K562 (cell line): ENCODE results near the gene NTPCR. TPM values are rescaled to one million over a fixed set of nuclear protein-coding genes. Genes with fewer than 3 reads are reported as not detected.
A peak's percentile ranks its signal among the peaks of the same experiment; 100 is the strongest.

ENCODE experiments used
- CCAR2 ChIP-seq: fragments of 200-400 bp; formaldehyde crosslinking; IDR thresholded peaks from 2 replicates; pipeline ENCODE4 v1.6.1; 2017; ENCODE audit warnings: mild to moderate bottlenecking, low read depth, low read length
- FOXA3 ChIP-seq, 2 experiments: fragments of 450-650 bp in 1 of 2; sonication (generic) in 1 of 2; formaldehyde crosslinking; IDR thresholded peaks in 1 of 2; conservative IDR thresholded peaks in 1 of 2; 2 replicates each; pipeline versions ENCODE4 v1.4.0 to v1.8.0; 2020 to 2022; ENCODE audit warnings: mild to moderate bottlenecking in 2 of 2, missing genetic modification reagents in 1 of 2
- MYNN ChIP-seq, 2 experiments: sonication (generic); formaldehyde crosslinking in 1 of 2; IDR thresholded peaks; 2 replicates each; pipeline versions ENCODE4 v1.5.0 to v1.6.1; 2016 to 2020; ENCODE audit warnings: antibody characterized with exemption in 1 of 2, missing genetic modification reagents in 1 of 2
- NR2C1 ChIP-seq, 2 experiments: fragments of 450-650 bp; IDR thresholded peaks; 2 replicates each; pipeline ENCODE4 v1.6.1; 2017; ENCODE audit warnings: mild to moderate bottlenecking in 2 of 2, antibody characterized with exemption in 1 of 2, inconsistent platforms in 1 of 2, missing compliant biosample characterization in 1 of 2, missing genetic modification characterization in 1 of 2
- SMAD1 ChIP-seq: fragments of 150-350 bp; IDR thresholded peaks from 2 replicates; pipeline ENCODE4 v1.6.1; 2014; ENCODE audit warnings: low read length, low read depth; ENCODE audit not compliant: partially characterized antibody
- TEAD2 ChIP-seq: fragments of 450-650 bp; IDR thresholded peaks from 2 replicates; pipeline ENCODE4 v1.6.1; 2016; ENCODE audit warnings: missing genetic modification characterization, control low read depth, missing compliant biosample characterization
- ZNF217 ChIP-seq: sonication (generic); formaldehyde crosslinking; IDR thresholded peaks from 2 replicates; pipeline ENCODE4 v1.8.0; 2022; ENCODE audit warnings: mild to moderate bottlenecking, missing genetic modification reagents
- polyA plus RNA-seq, 8 experiments: library from polyadenylated mRNA; depleted of rRNA in 4 of 8; stranded (reverse) in 5 of 8; unstranded in 3 of 8; fragments of >200 nt; fragmentation: Nextera tagmentation in 2 of 8; fragmentation: Illumina TruSeq in 1 of 8; extraction: Ambion mirVana in 2 of 8; extraction: Trizol in 1 of 8; gene quantifications; 2 replicates each; pipeline versions ENCODE4 v1.2.1 to v1.2.3, GENCODE V29; 2011 to 2014; ENCODE audit warnings: inconsistent platforms in 1 of 8, missing spikeins in 1 of 8
- total RNA-seq, 7 experiments: library from RNA; depleted of rRNA in 6 of 7; stranded (reverse); fragments of >200 nt in 6 of 7; fragmentation: Illumina TruSeq in 2 of 7; extraction: Trizol in 2 of 7; gene quantifications; 2 replicates each; pipeline versions ENCODE4 v1.2.1 to v1.2.3, GENCODE V29; 2011 to 2021; ENCODE audit warnings: low replicate concordance in 1 of 7
- TF ChIP-seq, protein P1 (sequence below): IDR thresholded peaks from 3 replicates; pipeline ENCODE4 v1.6.1; 2011; ENCODE audit warnings: borderline replicate concordance, mild to moderate bottlenecking; ENCODE audit not compliant: insufficient read length, insufficient read depth
- TF ChIP-seq, protein P2 (sequence below): sonication (generic); formaldehyde crosslinking; IDR thresholded peaks from 2 replicates; pipeline ENCODE4 v1.9.0; 2022; ENCODE audit warnings: mild to moderate bottlenecking, missing genetic modification reagents
- TF ChIP-seq, protein P3 (sequence below): fragments of 450-650 bp; IDR thresholded peaks from 2 replicates; pipeline ENCODE4 v1.6.1; 2016
- TF ChIP-seq, protein P4 (sequence below): fragments of 250-450 bp; sonication (Bioruptor Pico); IDR thresholded peaks from 2 replicates; pipeline ENCODE4 v1.6.1; 2021; ENCODE audit warnings: mild to moderate bottlenecking
- TF ChIP-seq, protein P5 (sequence below), 2 experiments: fragments of 450-650 bp in 1 of 2; sonication (generic) in 1 of 2; formaldehyde crosslinking in 1 of 2; IDR thresholded peaks; 2 replicates each; pipeline versions ENCODE4 v1.7.1 to v1.9.0; 2016 to 2022; ENCODE audit warnings: inconsistent platforms in 1 of 2, mild to moderate bottlenecking in 1 of 2, missing genetic modification reagents in 1 of 2

The NTPCR gene
- total and polyA plus RNA-seq, 9 of the 15 experiments (the other 6 are each of a cell fraction or from before 2014, with no cell fraction given) = 19.3 to 105 (median 48.8) TPM

DNA sequence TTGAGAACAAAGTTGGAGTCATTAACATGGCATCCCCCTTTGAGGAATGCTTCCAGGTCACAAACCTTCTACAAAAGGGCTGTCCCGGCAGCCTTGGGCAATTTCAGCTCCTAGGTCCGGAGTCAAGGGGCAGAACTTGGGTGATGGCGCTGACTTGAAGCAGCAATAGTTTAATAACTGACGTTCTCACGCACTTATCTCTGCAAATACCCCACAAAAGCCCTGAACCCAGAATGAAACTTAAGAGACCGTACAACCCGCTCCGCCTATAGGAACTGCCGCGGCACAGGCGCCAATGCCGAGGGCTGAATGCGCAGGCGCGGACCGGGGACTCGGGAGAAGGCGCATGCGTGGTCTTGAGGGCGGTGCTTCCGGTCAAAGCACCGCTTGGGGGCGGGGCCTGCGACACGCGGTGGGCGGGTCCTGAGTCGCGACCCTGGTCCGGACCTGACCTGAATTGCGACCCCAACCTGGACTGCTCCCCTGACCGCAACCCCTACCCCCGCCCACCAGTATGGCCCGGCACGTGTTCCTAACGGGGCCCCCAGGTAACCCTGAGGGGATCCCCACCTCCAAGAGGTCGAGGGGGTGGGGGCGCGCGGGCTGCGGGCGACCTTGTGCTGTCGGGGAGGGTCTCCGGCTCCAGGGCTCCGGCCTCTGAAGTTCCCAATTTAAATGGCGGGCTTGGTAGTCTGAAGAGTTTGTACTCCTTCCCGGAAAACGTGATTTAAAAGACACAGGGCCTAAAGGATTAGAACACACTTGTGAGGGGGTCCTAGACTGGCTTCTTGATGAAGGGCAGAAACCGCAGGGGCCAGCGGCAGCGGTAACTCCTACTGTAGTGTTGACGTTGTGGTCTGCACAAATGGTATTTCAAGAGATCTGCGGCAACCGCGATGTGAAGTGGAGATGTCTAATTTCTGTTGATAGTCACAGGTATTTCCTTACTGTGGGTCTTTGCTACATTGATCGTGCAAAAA is at the start of gene NTPCR (continued):
- TF ChIP-seq NR2C1 (IDR thresholded peaks at IDR 0.05) (peak; percentile 96), NR2C1 (tag; IDR thresholded peaks at IDR 0.05) (peak; percentile 96), ZNF217 (CRISPR knock-in tag) (no peak), TEAD2 (tag) (no peak), SMAD1 (no peak), MYNN (IDR thresholded peaks at IDR 0.05) (no peak), MYNN (CRISPR knock-in tag; IDR thresholded peaks at IDR 0.05) (no peak), CCAR2 (no peak), FOXA3 (CRISPR knock-in tag; conservative IDR thresholded peaks at IDR 0.05 in 1 of 2, IDR thresholded peaks at IDR 0.05 in 1 of 2) (no peak)
- TF ChIP-seq, protein P1, sequence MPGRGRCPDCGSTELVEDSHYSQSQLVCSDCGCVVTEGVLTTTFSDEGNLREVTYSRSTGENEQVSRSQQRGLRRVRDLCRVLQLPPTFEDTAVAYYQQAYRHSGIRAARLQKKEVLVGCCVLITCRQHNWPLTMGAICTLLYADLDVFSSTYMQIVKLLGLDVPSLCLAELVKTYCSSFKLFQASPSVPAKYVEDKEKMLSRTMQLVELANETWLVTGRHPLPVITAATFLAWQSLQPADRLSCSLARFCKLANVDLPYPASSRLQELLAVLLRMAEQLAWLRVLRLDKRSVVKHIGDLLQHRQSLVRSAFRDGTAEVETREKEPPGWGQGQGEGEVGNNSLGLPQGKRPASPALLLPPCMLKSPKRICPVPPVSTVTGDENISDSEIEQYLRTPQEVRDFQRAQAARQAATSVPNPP = no peak
- TF ChIP-seq, protein P2, sequence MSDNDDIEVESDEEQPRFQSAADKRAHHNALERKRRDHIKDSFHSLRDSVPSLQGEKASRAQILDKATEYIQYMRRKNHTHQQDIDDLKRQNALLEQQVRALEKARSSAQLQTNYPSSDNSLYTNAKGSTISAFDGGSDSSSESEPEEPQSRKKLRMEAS (CRISPR knock-in tag) = peak; percentile 86
- TF ChIP-seq, protein P3, sequence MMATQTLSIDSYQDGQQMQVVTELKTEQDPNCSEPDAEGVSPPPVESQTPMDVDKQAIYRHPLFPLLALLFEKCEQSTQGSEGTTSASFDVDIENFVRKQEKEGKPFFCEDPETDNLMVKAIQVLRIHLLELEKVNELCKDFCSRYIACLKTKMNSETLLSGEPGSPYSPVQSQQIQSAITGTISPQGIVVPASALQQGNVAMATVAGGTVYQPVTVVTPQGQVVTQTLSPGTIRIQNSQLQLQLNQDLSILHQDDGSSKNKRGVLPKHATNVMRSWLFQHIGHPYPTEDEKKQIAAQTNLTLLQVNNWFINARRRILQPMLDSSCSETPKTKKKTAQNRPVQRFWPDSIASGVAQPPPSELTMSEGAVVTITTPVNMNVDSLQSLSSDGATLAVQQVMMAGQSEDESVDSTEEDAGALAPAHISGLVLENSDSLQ = no peak
- TF ChIP-seq, protein P4, sequence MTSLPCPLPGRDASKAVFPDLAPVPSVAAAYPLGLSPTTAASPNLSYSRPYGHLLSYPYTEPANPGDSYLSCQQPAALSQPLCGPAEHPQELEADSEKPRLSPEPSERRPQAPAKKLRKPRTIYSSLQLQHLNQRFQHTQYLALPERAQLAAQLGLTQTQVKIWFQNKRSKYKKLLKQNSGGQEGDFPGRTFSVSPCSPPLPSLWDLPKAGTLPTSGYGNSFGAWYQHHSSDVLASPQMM (CRISPR knock-in tag) = no peak
- TF ChIP-seq, protein P5, sequence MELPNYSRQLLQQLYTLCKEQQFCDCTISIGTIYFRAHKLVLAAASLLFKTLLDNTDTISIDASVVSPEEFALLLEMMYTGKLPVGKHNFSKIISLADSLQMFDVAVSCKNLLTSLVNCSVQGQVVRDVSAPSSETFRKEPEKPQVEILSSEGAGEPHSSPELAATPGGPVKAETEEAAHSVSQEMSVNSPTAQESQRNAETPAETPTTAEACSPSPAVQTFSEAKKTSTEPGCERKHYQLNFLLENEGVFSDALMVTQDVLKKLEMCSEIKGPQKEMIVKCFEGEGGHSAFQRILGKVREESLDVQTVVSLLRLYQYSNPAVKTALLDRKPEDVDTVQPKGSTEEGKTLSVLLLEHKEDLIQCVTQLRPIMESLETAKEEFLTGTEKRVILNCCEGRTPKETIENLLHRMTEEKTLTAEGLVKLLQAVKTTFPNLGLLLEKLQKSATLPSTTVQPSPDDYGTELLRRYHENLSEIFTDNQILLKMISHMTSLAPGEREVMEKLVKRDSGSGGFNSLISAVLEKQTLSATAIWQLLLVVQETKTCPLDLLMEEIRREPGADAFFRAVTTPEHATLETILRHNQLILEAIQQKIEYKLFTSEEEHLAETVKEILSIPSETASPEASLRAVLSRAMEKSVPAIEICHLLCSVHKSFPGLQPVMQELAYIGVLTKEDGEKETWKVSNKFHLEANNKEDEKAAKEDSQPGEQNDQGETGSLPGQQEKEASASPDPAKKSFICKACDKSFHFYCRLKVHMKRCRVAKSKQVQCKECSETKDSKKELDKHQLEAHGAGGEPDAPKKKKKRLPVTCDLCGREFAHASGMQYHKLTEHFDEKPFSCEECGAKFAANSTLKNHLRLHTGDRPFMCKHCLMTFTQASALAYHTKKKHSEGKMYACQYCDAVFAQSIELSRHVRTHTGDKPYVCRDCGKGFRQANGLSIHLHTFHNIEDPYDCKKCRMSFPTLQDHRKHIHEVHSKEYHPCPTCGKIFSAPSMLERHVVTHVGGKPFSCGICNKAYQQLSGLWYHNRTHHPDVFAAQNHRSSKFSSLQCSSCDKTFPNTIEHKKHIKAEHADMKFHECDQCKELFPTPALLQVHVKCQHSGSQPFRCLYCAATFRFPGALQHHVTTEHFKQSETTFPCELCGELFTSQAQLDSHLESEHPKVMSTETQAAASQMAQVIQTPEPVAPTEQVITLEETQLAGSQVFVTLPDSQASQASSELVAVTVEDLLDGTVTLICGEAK (IDR thresholded peaks at IDR 0.05) = peak; percentile 78
- TF ChIP-seq, protein P5 (CRISPR knock-in tag; IDR thresholded peaks at IDR 0.05) = no peak
